ENCODE measurements around the gene SPATA1. TPM values are rescaled to one million over a fixed set of nuclear protein-coding genes. Genes with fewer than 3 reads are reported as not detected.

The SPATA1 gene
- total RNA-seq, 1 experiment from 2014 or later = 0.52 TPM

DNA sequence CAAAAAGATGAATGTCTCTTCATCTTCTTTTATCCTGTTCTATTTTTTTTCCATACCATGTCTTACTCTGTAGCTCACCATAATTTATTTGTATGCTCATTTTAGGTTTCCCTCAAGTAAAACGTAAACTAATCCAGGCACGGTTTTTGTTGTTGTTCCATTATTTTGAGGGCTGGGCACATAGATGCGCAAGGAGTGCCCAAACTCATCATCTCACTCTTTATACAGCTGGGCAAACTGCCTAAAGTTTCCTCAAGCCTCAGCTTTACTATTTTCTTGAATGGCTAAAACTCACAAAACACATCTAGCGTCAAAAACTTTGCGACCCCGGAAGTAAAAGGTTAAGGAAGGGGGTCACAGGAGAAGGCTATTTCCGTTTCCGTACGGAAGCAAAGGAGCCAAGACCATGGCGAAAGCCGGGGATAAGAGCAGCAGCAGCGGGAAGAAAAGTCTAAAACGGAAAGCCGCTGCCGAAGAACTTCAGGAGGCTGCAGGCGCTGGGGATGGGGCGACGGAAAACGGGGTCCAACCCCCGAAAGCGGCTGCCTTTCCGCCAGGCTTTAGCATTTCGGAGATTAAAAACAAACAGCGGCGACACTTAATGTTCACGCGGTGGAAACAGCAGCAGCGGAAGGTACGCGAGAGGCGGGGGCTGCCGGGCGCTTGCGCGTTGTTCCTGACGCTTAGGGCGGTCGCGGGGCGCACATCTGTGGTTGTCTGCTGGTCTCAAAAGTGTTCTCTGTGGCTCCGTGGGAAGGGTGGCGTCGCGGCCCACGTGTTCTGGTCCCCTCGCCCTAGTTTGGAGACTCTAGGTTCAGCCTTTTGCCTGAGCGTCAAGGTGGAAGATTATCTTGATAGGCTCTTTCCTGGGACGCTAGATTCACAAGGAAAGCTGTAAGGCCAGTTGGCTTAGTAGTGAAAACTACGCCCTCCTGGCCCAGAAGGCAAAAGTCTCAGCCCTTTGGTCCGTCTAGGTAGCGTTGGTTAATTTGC, 27.0 kb upstream of the SPATA1 start, which contains the start of gene RPF1:
TSS of gene RPF1 (plus strand) at position 391 of the 993 bp plus-strand sequence. CDS start at position 407, 16 bp downstream.
- H3K9me3 Mint-ChIP-seq (ENCODE audit: low read depth, unreplicated experiment) = no peaks in the 10 kb centered on the region
- TSS peak; percentile 90 for BruUV-seq (replicated peaks)
- TF ChIP-seq, protein P1, sequence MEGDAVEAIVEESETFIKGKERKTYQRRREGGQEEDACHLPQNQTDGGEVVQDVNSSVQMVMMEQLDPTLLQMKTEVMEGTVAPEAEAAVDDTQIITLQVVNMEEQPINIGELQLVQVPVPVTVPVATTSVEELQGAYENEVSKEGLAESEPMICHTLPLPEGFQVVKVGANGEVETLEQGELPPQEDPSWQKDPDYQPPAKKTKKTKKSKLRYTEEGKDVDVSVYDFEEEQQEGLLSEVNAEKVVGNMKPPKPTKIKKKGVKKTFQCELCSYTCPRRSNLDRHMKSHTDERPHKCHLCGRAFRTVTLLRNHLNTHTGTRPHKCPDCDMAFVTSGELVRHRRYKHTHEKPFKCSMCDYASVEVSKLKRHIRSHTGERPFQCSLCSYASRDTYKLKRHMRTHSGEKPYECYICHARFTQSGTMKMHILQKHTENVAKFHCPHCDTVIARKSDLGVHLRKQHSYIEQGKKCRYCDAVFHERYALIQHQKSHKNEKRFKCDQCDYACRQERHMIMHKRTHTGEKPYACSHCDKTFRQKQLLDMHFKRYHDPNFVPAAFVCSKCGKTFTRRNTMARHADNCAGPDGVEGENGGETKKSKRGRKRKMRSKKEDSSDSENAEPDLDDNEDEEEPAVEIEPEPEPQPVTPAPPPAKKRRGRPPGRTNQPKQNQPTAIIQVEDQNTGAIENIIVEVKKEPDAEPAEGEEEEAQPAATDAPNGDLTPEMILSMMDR (IDR thresholded peaks at IDR 0.05; ENCODE audit: unreplicated experiment) = no peak
- H3K4me1 Mint-ChIP-seq (ENCODE audit: low read depth, unreplicated experiment) = peaks cover 14% of the 10 kb centered on the region
- H3K27me3 Mint-ChIP-seq (ENCODE audit: unreplicated experiment) = no peaks in the 10 kb centered on the region
- H3K36me3 Mint-ChIP-seq (ENCODE audit: insufficient read depth, unreplicated experiment) = peaks cover 37% of the 10 kb centered on the region
- peak within 1 kb of the TSS; percentile 89 for H3K4me3 Mint-ChIP-seq (ENCODE audit: low read depth, unreplicated experiment)
- intact Hi-C loops (cut with micrococcal nuclease; ENCODE audit: unreplicated experiment) = no loop called here
- H3K27ac Mint-ChIP-seq (ENCODE audit: unreplicated experiment) = peak within 1 kb of the TSS; percentile 88
- CTCF ChIA-PET = interaction anchor here (0.7 to 1.0 kb wide), 4 partner anchors 13 to 146 kb away, joined by 3 to 8 read pairs (median 4); partner anchors contain the start of genes GNG5 and SPATA1
- peak; percentile 62 for DNase-seq

DNA sequence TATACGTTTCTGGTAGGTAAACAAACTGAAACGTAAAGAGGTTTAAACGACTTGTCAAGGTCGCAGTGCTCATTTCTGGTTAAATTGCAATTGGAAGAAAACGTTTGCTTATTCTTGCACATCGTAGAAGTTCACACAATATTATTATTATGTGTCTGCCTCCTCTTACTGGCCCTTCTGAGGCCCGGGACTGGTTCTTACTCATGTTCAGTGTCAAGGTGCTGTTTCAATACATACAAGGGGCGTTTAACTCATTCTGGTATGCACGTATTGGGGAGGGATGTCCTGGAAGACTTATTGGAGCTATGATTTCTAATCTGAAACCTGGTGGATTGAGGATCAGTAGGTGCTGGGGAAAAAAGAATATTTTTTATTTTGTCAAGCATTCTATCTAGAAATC, 26.2 kb upstream of the SPATA1 start:
- peaks cover 14% of the 10 kb centered on the region for H3K4me1 Mint-ChIP-seq (ENCODE audit: low read depth, unreplicated experiment)
- no peaks in the 10 kb centered on the region for H3K9me3 Mint-ChIP-seq (ENCODE audit: low read depth, unreplicated experiment)
- intact Hi-C loops (cut with micrococcal nuclease; ENCODE audit: unreplicated experiment) = no loop called here
- CTCF ChIA-PET = interaction anchor here (0.5 to 1.0 kb wide), 5 partner anchors 12 to 452 kb away, joined by 3 to 8 read pairs (median 4); partner anchors contain the start of genes GNG5 and SPATA1
- H3K4me3 Mint-ChIP-seq (ENCODE audit: low read depth, unreplicated experiment) = peak overlapping the region; percentile 89
- DNase-seq = no peak
- peaks cover 39% of the 10 kb centered on the region for H3K36me3 Mint-ChIP-seq (ENCODE audit: insufficient read depth, unreplicated experiment)
- peak overlapping the region; percentile 88 for H3K27ac Mint-ChIP-seq (ENCODE audit: unreplicated experiment)
- TSS peak; percentile 35 for BruUV-seq (replicated peaks)
- TF ChIP-seq, protein P1 (IDR thresholded peaks at IDR 0.05; ENCODE audit: unreplicated experiment) = no peak
- no peaks in the 10 kb centered on the region for H3K27me3 Mint-ChIP-seq (ENCODE audit: unreplicated experiment)

DNA sequence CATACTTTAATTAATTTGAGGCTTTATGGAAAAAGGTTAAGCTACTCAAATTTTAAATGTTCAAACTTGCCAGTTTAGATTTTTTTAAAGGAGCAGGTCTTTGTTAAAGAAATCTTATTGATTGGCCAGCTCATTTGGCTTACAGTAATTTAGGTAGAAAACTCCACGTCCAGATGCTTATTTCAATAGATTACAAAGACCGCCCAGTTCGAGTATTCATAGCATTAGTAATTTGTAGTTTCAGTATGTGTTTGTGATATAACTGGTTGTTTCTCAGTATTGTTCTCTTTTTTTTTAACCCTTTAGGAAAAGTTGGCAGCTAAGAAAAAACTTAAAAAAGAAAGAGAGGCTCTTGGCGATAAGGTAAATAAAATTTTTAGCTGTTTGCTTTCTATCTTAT, 25.5 kb upstream of the SPATA1 start:
- intact Hi-C loops (cut with micrococcal nuclease; ENCODE audit: unreplicated experiment) = no loop called here
- Mint-ChIP-seq H3K27me3 (ENCODE audit: unreplicated experiment) (no peaks in the 10 kb centered on the region), H3K27ac (ENCODE audit: unreplicated experiment) (no peak overlapping the region), H3K4me1 (ENCODE audit: low read depth, unreplicated experiment) (peaks cover 15% of the 10 kb centered on the region), H3K4me3 (ENCODE audit: low read depth, unreplicated experiment) (peak overlapping the region; percentile 89), H3K36me3 (ENCODE audit: insufficient read depth, unreplicated experiment) (peaks cover 39% of the 10 kb centered on the region), H3K9me3 (ENCODE audit: low read depth, unreplicated experiment) (no peaks in the 10 kb centered on the region)
- BruUV-seq (replicated peaks) = no TSS peak
- CTCF ChIA-PET = interaction anchor here (0.5 to 1.0 kb wide), 2 partner anchors 98 to 451 kb away, joined by 4 to 5 read pairs; no protein-coding TSS in a partner anchor
- TF ChIP-seq, protein P1 (IDR thresholded peaks at IDR 0.05; ENCODE audit: unreplicated experiment) = no peak
- DNase-seq = no peak

DNA sequence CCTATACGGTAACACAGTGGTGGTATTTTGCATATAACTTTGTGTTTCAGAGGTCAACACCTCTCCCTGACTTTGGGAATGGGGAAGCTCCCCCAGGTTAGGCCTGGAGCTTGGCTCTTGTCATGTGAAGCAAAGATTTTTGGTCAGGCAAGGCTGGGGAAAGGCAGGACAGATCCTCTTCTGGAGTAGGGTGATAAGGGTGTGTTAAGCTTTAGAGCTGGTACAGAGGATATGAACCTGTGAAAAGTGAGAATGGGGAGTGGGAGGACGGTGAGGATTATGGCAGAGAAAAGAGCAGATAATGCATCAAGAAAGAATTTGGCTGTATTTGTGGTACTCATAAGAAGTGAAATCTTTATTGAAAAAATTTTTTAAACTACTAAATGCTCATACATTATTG, 24.9 kb upstream of the SPATA1 start:
- H3K27me3 Mint-ChIP-seq (ENCODE audit: unreplicated experiment) = no peaks in the 10 kb centered on the region
- DNase-seq = no peak
- H3K4me3 Mint-ChIP-seq (ENCODE audit: low read depth, unreplicated experiment) = peak overlapping the region; percentile 89
- no TSS peak for BruUV-seq (replicated peaks)
- peaks cover 22% of the 10 kb centered on the region for H3K4me1 Mint-ChIP-seq (ENCODE audit: low read depth, unreplicated experiment)
- H3K36me3 Mint-ChIP-seq (ENCODE audit: insufficient read depth, unreplicated experiment) = peaks cover 39% of the 10 kb centered on the region
- intact Hi-C loops (cut with micrococcal nuclease; ENCODE audit: unreplicated experiment) = no loop called here
- CTCF ChIA-PET = interaction anchor here (0.7 kb wide), 1 partner anchor 112 kb away, joined by 3 read pairs; no protein-coding TSS in a partner anchor
- H3K27ac Mint-ChIP-seq (ENCODE audit: unreplicated experiment) = no peak overlapping the region
- peaks cover 2% of the 10 kb centered on the region for H3K9me3 Mint-ChIP-seq (ENCODE audit: low read depth, unreplicated experiment)
- TF ChIP-seq, protein P1 (IDR thresholded peaks at IDR 0.05; ENCODE audit: unreplicated experiment) = no peak
